HG03575 (cell line): ENCODE results near the gene AQP9.

Experiments
- ATAC-seq: cut with Tn5 transposase; IDR thresholded peaks from one replicate; pipeline ENCODE4 v1.9.1; 2021; ENCODE audit not compliant: unreplicated experiment, insufficient number of reproducible peaks, low FRiP score; ENCODE audit errors: extremely low read depth

AQP9 gene

GRCh38 chr15:58213587-58214338, 75.6 kb downstream of the AQP9 start:
- no peak for ATAC-seq

DNA sequence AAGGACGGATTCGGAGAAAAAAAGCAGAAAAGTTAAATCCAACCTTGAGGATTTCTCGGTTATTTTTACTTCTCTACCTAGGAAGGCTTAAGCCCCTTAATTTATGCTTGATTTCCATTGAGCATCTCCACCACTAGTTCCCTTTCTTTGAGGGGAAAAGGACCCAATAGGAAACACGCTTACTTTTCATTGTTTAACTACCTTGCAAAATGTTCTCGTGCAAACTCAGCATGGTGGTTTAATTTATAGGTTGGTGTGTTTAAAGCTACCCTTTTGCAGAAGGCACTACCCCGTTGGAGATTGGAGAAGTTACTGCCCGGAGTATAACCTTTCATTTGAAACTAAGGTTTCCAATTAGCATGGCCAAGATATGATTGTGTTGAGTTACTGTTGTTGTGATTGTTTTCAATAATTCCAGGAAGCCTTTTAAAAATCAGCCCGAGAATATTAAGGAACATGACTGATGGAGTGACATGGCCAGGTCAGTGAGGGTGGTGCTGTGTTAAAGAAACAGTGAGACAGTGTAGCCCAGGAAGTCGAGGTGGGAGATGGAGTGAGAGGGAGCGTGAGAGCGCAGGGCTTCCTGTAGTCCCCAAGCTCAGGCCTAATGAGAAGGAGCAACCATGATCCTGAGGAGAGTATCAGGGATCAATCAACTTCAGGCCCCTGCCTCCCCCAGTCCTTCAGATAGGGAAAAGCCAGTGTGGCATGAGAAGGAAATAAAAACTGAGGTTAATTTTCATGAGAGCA, 76.6 kb downstream of the AQP9 start:
- no peak for ATAC-seq

DNA sequence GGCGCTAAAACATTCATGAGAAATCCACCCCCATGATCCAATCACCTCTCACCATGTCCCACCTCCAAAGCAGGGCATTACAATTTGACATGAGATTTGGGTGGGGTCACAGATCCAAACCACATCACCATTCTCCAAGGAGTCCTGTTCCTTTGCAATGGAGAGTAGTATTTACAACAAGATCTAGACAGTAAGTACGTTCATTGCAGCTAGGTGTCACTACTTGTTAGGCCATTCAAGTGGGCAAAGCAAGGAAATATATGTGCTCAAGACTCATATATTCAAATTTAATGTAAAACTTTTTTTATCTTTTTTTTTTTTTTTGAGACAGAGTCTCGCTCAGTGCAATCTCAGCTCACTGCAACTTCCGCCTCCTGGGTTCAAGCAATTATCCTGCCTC, 79.3 kb downstream of the AQP9 start:
- no peak for ATAC-seq

- no peak for ATAC-seq
These were observed 83.5 kb downstream of the AQP9 start for GRCh38 chr15:58221591-58222241.

DNA sequence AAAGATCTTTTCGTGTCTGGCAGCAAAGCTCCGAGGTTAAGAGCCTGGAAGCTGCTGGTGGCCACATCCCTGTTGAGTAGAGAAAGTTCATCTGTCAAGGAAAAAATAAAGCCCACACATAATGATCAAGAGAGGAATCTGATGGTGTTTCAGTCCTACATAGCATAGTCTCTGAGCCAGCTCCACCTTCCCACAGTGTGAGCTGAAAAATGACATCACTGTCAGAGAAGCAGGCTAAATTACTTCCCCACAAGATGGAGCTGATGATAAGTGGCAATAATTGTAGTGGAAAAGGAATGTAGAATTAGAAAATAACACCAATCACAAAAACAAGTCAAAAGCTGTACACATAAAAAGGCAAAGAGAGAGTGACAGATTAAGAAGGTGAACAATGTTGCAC, 84.5 kb downstream of the AQP9 start:
- no peak for ATAC-seq

GRCh38 chr15:58223432-58223831, 85.3 kb downstream of the AQP9 start:
- no peak for ATAC-seq

DNA sequence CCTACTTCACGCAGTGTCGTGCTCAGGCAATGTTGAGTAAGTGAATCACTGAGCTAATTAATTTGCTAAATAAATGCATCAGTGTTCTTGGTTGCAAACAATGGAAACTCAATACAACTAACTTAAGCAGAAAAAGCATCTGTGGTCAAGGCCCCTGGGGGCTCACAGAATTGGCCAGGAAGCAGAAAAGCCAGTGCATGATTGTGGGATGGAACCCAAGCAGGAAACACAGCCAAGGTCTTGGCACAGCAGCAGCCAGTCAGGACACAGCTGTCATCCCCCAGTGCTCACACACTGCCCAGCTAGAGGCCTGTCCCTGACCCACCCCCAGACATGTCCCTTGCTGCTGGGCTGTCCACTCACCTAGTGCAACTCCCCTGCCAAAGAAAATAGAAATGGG, 85.9 kb downstream of the AQP9 start:
- no peak for ATAC-seq

GRCh38 chr15:58227706-58228543, 89.7 kb downstream of the AQP9 start:
- ATAC-seq: no peak

GRCh38 chr15:58228718-58229117, 90.5 kb downstream of the AQP9 start:
- no peak for ATAC-seq

- ATAC-seq: no peak
These were observed 91.2 kb downstream of the AQP9 start for GRCh38 chr15:58229297-58229768.

DNA sequence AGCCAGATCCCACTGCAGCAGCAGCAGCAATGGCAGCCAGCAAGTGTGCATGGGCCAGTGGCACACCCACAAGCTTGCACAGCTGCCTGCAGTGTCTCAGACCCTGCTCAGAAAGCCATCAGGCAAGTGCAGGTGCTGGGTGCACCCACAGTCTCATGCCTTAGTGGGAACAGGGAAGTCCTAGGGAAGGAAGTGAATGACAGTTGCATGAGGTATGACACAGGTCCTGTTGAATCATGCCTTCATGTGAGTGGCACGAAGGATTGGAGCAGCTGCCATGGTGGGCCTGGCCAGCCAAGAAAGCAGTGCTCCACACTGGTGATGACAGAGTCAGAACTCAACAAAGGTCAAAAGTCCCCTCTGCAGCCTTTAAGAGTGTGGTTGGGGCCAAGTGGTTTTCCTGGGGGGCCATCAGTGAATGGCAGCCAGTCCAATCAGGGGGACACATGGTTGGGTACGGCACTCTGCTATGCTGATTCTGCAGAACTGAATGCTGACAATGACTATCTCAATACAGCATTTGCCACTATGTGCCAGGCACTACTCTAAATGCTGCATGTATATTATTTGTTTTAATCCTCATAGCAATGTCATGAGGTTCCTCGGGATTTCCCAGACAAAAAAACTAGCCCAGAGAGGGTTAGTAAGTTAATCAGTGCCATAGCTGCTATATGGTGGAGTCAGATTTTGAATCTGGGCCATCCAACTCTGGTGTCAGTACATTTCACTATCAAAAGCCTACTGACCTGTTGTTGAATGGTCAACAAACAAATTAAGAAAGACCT, 94.3 kb downstream of the AQP9 start:
- no peak for ATAC-seq

GRCh38 chr15:58233341-58233740, 95.2 kb downstream of the AQP9 start:
- ATAC-seq: no peak
